SU-DHL-6 (cell line): Measurements from ENCODE around the gene JOSD1.

ENCODE experiments used
- H2AFZ ChIP-seq: fragments of 200-600 bp; sonication (generic); 2 replicates; pipeline ENCODE4 v1.6.1; 2014; ENCODE audit warnings: low read depth, mild to moderate bottlenecking, moderate library complexity, mixed read lengths, antibody characterized with exemption, low read length; ENCODE audit not compliant: severe bottlenecking
- H3F3A ChIP-seq: fragments of 200-600 bp; shearing (Covaris generic); 2 replicates; pipeline ENCODE4 v1.6.0; 2016; ENCODE audit warnings: antibody characterized with exemption, mild to moderate bottlenecking; ENCODE audit not compliant: insufficient read depth
- H3K27ac ChIP-seq: fragments of 200-600 bp; sonication (generic); 2 replicates; pipeline ENCODE4 v1.5.1; 2016; ENCODE audit warnings: low read depth, mild to moderate bottlenecking, low read length, moderate library complexity, mixed read lengths
- H3K27me3 ChIP-seq: fragments of 200-600 bp; sonication (generic), shearing (Covaris generic); 2 replicates; pipeline ENCODE4 v1.6.0; 2014; ENCODE audit warnings: mild to moderate bottlenecking, low read length
- H3K36me3 ChIP-seq: fragments of 200-600 bp; sonication (generic); 2 replicates; pipeline ENCODE4 v1.6.1; 2014; ENCODE audit warnings: mild to moderate bottlenecking, low read length, mixed read lengths
- H3K4me2 ChIP-seq: fragments of 300-600, 200-600 bp; shearing (Covaris generic), sonication (generic); 2 replicates; pipeline ENCODE4 v1.6.0; 2014; ENCODE audit warnings: low read length, low read depth, mild to moderate bottlenecking; ENCODE audit not compliant: poor library complexity, severe bottlenecking
- H3K4me3 ChIP-seq: fragments of 200-600 bp; sonication (generic); 2 replicates; pipeline ENCODE4 v1.5.1; 2014; ENCODE audit warnings: antibody characterized with exemption, low read length, mild to moderate bottlenecking, mixed read lengths; ENCODE audit not compliant: insufficient read depth, poor library complexity, severe bottlenecking
- H3K79me2 ChIP-seq: fragments of 200-600 bp; sonication (generic); 2 replicates; pipeline ENCODE4 v1.6.1; 2014; ENCODE audit warnings: mild to moderate bottlenecking, low read length, moderate library complexity; ENCODE audit not compliant: insufficient read depth
- H3K9ac ChIP-seq: fragments of 200-600 bp; sonication (generic); 2 replicates; pipeline ENCODE4 v1.7.0; 2014; ENCODE audit warnings: mild to moderate bottlenecking, low read length
- H3K9me2 ChIP-seq: fragments of 200-600 bp; sonication (generic); replicated peaks from 2 replicates; pipeline ENCODE4 v1.6.1; 2014; ENCODE audit warnings: low read length; ENCODE audit not compliant: insufficient read depth
- H3K9me3 ChIP-seq: fragments of 200-600 bp; sonication (generic); 2 replicates; pipeline ENCODE4 v1.6.1; 2014; ENCODE audit warnings: low read length, mixed read lengths; ENCODE audit not compliant: insufficient read depth
- H4K20me1 ChIP-seq: fragments of 200-600 bp; sonication (generic); 2 replicates; pipeline ENCODE4 v1.6.1; 2014; ENCODE audit warnings: low read depth, mild to moderate bottlenecking, antibody characterized with exemption, low read length, moderate library complexity, mixed read lengths
- CTCF ChIP-seq: fragments of 200-600 bp; sonication (generic); IDR thresholded peaks from one replicate; pipeline ENCODE4 v1.5.1; 2017; ENCODE audit warnings: antibody characterized with exemption, mild to moderate bottlenecking, low read length, moderate library complexity; ENCODE audit not compliant: insufficient read depth, poor library complexity, severe bottlenecking
- EZH2phosphoT487 ChIP-seq: fragments of 200-600 bp; sonication (generic), shearing (Covaris generic); conservative IDR thresholded peaks from 2 replicates; pipeline ENCODE4 v1.6.1; 2018; ENCODE audit warnings: mild to moderate bottlenecking, antibody characterized with exemption, low read length, moderate library complexity, mixed read lengths

The JOSD1 gene

GRCh38 chr22:38638216-38638615 is 62.5 kb downstream of the JOSD1 start:
- no peaks in the 10 kb centered on the region for H4K20me1 ChIP-seq
- H3K9me3 ChIP-seq: no peaks in the 10 kb centered on the region
- H3K9ac ChIP-seq: no peak overlapping the region
- H3K9me2 ChIP-seq: no peaks in the 10 kb centered on the region
- H3F3A ChIP-seq: no peaks in the 10 kb centered on the region
- no peaks in the 10 kb centered on the region for H3K79me2 ChIP-seq
- H3K27ac ChIP-seq: no peak overlapping the region
- no peak for TF ChIP-seq CTCF
- TF ChIP-seq EZH2phosphoT487: no peak
- no peak overlapping the region for H3K4me2 ChIP-seq
- H3K4me3 ChIP-seq: no peak overlapping the region
- H3K27me3 ChIP-seq: no peaks in the 10 kb centered on the region
- no peak overlapping the region for H2AFZ ChIP-seq
- H3K36me3 ChIP-seq: no peaks in the 10 kb centered on the region
